Measurements from ENCODE around the gene HLA-C. TPM values are rescaled to one million over a fixed set of nuclear protein-coding genes. Genes with fewer than 3 reads are reported as not detected.
A peak's percentile ranks its signal among the peaks of the same experiment; 100 is the strongest.

HLA-C gene
- total RNA-seq, 6 experiments from 2014 or later = 88.7 to 148 (median 125) TPM

- no peak overlapping the region for H3K27ac Mint-ChIP-seq
- H3K9me3 Mint-ChIP-seq = peaks cover 11% of the 10 kb centered on the region
- no peak for DNase-seq
- no peaks in the 10 kb centered on the region for H3K4me1 Mint-ChIP-seq (ENCODE audit: low read depth)
- TF ChIP-seq CTCF (IDR thresholded peaks at IDR 0.05) = no peak
- 0 out of 2 replicates have a peak, but pooled peaks cover 13% of the 10 kb centered on the region for H3K36me3 Mint-ChIP-seq (ENCODE audit: low read depth)
- peaks cover 22% of the 10 kb centered on the region for H3K27me3 Mint-ChIP-seq (ENCODE audit: insufficient read depth)
- no peak overlapping the region for H3K4me3 Mint-ChIP-seq
Observed at GRCh38 chr6:31252625-31253024, 19.3 kb downstream of the HLA-C start.

DNA sequence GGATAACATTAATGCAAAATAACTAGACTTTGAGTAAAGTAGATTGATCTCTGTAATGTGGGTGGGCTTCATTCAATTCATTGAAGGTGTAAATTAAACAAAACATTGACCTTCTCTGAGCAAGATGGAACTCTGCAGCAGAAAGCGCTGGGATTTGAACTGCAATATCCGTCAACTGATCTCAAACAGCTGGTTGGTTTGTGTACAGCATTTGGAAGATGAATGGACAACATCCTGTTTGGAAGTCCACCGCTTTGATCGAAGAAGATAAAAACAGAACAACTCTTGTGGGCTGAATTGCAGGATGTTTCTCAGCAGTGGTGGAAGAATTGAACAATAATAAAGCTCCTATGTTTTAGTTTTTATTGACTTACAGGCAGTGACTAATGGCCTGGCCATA is 20.6 kb downstream of the HLA-C start:
- peaks cover 5% of the 10 kb centered on the region for H3K4me1 Mint-ChIP-seq (ENCODE audit: low read depth)
- DNase-seq = no peak
- TF ChIP-seq CTCF (IDR thresholded peaks at IDR 0.05) = no peak

GRCh38 chr6:31249184-31249583 is 22.7 kb downstream of the HLA-C start:
- no peak for TF ChIP-seq CTCF (IDR thresholded peaks at IDR 0.05)
- 0 out of 2 replicates have a peak, but pooled peaks cover 13% of the 10 kb centered on the region for H3K36me3 Mint-ChIP-seq (ENCODE audit: low read depth)

More for the DNA sequence above, 20.6 kb downstream of the HLA-C start:
- Mint-ChIP-seq H3K27me3 (ENCODE audit: insufficient read depth) (peaks cover 20% of the 10 kb centered on the region), H3K27ac (no peak overlapping the region), H3K9me3 (peaks cover 20% of the 10 kb centered on the region), H3K4me3 (no peak overlapping the region), H3K36me3 (ENCODE audit: low read depth) (0 out of 2 replicates have a peak, but pooled peaks cover 13% of the 10 kb centered on the region)

GRCh38 chr6:31247813-31248212 is 24.1 kb downstream of the HLA-C start:
- no peak overlapping the region for H3K4me3 Mint-ChIP-seq
- H3K27me3 Mint-ChIP-seq (ENCODE audit: insufficient read depth) = peaks cover 20% of the 10 kb centered on the region
- no peak for TF ChIP-seq CTCF (IDR thresholded peaks at IDR 0.05)
- no peak for DNase-seq
- 0 out of 2 replicates have a peak, but pooled peaks cover 13% of the 10 kb centered on the region for H3K36me3 Mint-ChIP-seq (ENCODE audit: low read depth)
- peaks cover 20% of the 10 kb centered on the region for H3K9me3 Mint-ChIP-seq
- peaks cover 15% of the 10 kb centered on the region for H3K4me1 Mint-ChIP-seq (ENCODE audit: low read depth)
- H3K27ac Mint-ChIP-seq = no peak overlapping the region

More at GRCh38 chr6:31249184-31249583, 22.7 kb downstream of the HLA-C start:
- H3K9me3 Mint-ChIP-seq = peaks cover 20% of the 10 kb centered on the region
- H3K4me1 Mint-ChIP-seq (ENCODE audit: low read depth) = peaks cover 15% of the 10 kb centered on the region
- H3K27me3 Mint-ChIP-seq (ENCODE audit: insufficient read depth) = peaks cover 20% of the 10 kb centered on the region
- DNase-seq = no peak
- no peak overlapping the region for H3K4me3 Mint-ChIP-seq
- H3K27ac Mint-ChIP-seq = no peak overlapping the region

GRCh38 chr6:31246051-31246521 is 25.8 kb downstream of the HLA-C start:
- Mint-ChIP-seq H3K4me3 (no peak overlapping the region), H3K36me3 (ENCODE audit: low read depth) (0 out of 2 replicates have a peak, but pooled peaks cover 13% of the 10 kb centered on the region), H3K27me3 (ENCODE audit: insufficient read depth) (peaks cover 27% of the 10 kb centered on the region), H3K4me1 (ENCODE audit: low read depth) (peaks cover 15% of the 10 kb centered on the region), H3K9me3 (peaks cover 20% of the 10 kb centered on the region), H3K27ac (no peak overlapping the region)
- TF ChIP-seq CTCF (IDR thresholded peaks at IDR 0.05) = no peak
- DNase-seq = peak; percentile 81

Measured in HFFc6 (cell line).